Left ventricle myocardium inferior (tissue), 1 donor: ENCODE measurements around the gene FGF11. TPM values are rescaled to one million over a fixed set of nuclear protein-coding genes. Genes with fewer than 3 reads are reported as not detected.

ENCODE experiments used
- DNase-seq: peaks from one replicate; pipeline ENCODE4 v3.0.0-alpha.2; 2020
- H3K27ac ChIP-seq: fragments of 200-600 bp; replicated peaks from 2 replicates; pipeline ENCODE4 v1.8.0; 2021
- H3K27me3 ChIP-seq: fragments of 200-600 bp; 2 replicates; pipeline ENCODE4 v1.8.0; 2021; ENCODE audit warnings: low read depth
- H3K36me3 ChIP-seq: fragments of 200-600 bp; 2 replicates; pipeline ENCODE4 v1.8.0; 2021
- H3K4me1 ChIP-seq: fragments of 200-600 bp; 2 replicates; pipeline ENCODE4 v1.8.0; 2021
- H3K4me3 ChIP-seq: fragments of 200-600 bp; 2 replicates; pipeline ENCODE4 v1.8.0; 2021; ENCODE audit warnings: mild to moderate bottlenecking, moderate library complexity
- H3K9me3 ChIP-seq: fragments of 200-600 bp; replicated peaks from 2 replicates; pipeline ENCODE4 v1.8.0; 2021
- CTCF ChIP-seq: fragments of 200-600 bp; IDR thresholded peaks from 2 replicates; pipeline ENCODE4 v1.8.0; 2021; ENCODE audit warnings: antibody characterized with exemption, mild to moderate bottlenecking, borderline replicate concordance
- intact Hi-C: fragments of 100-400 bp; cut with micrococcal nuclease; formaldehyde crosslinking; loops from one replicate; pipeline ENCODE4 v1.11.0; 2022
- total RNA-seq: library from RNA; stranded (reverse); fragmentation: NEBNext Ultra II Directional; extraction: Animal tissue kit (Norgen Biotek cat#: 25700); gene quantifications from one replicate; pipeline ENCODE4 v1.2.1, GENCODE V29; 2021
- donor health status: DM: no; HTN: yes; CAD: no; lungs with severe emphysema.

FGF11 gene
- total RNA-seq, 1 donor from 2014 or later = 6.5 TPM

- TF ChIP-seq CTCF = no peak
- no peaks in the 10 kb centered on the region for H3K9me3 ChIP-seq
- H3K36me3 ChIP-seq = peaks cover 33% of the 10 kb centered on the region
- no peaks in the 10 kb centered on the region for H3K27me3 ChIP-seq
- DNase-seq = peak; percentile 33
- intact Hi-C loops = no loop called here
- peak overlapping the region; percentile 96 for H3K27ac ChIP-seq
- H3K4me1 ChIP-seq = peaks cover 43% of the 10 kb centered on the region
- peak overlapping the region; percentile 80 for H3K4me3 ChIP-seq
Observed at GRCh38 chr17:7393613-7394451, 45.5 kb upstream of the FGF11 start.

GRCh38 chr17:7394452-7395191 lies 44.7 kb upstream of the FGF11 start, which contains the start of gene PLSCR3:
TSS of gene PLSCR3 (minus strand) at chr17:7394525. CDS start at chr17:7394110, 415 bp downstream.
- peak within 1 kb of the TSS; percentile 96 for H3K27ac ChIP-seq
- peaks cover 25% of the 10 kb centered on the region for H3K36me3 ChIP-seq
- intact Hi-C loops = no loop called here
- DNase-seq = peak; percentile 91
- TF ChIP-seq CTCF = peak; percentile 52
- no peaks in the 10 kb centered on the region for H3K9me3 ChIP-seq
- peak within 1 kb of the TSS; percentile 80 for H3K4me3 ChIP-seq
- peaks cover 43% of the 10 kb centered on the region for H3K4me1 ChIP-seq
- H3K27me3 ChIP-seq = no peaks in the 10 kb centered on the region

GRCh38 chr17:7396147-7396546 lies 43.2 kb upstream of the FGF11 start:
- no peak for TF ChIP-seq CTCF
- no peaks in the 10 kb centered on the region for H3K9me3 ChIP-seq
- intact Hi-C loops = no loop called here
- H3K4me1 ChIP-seq = peaks cover 34% of the 10 kb centered on the region
- H3K4me3 ChIP-seq = no peak overlapping the region
- no peaks in the 10 kb centered on the region for H3K27me3 ChIP-seq
- H3K36me3 ChIP-seq = peaks cover 12% of the 10 kb centered on the region
- no peak overlapping the region for H3K27ac ChIP-seq
- no peak for DNase-seq

- intact Hi-C loops = no loop called here
- no peak for DNase-seq
- Histone ChIP-seq H3K4me3 (no peak overlapping the region), H3K27me3 (no peaks in the 10 kb centered on the region), H3K27ac (no peak overlapping the region), H3K9me3 (no peaks in the 10 kb centered on the region), H3K36me3 (no peaks in the 10 kb centered on the region), H3K4me1 (peaks cover 39% of the 10 kb centered on the region)
- no peak for TF ChIP-seq CTCF
Observed at GRCh38 chr17:7398612-7399011, 40.7 kb upstream of the FGF11 start.

- Histone ChIP-seq H3K27ac (peak overlapping the region; percentile 96), H3K4me1 (peaks cover 32% of the 10 kb centered on the region)
Observed at GRCh38 chr17:7403043-7403726, 36.1 kb upstream of the FGF11 start.

More at GRCh38 chr17:7403043-7403726, 36.1 kb upstream of the FGF11 start:
- Histone ChIP-seq H3K27me3 (no peaks in the 10 kb centered on the region), H3K36me3 (no peaks in the 10 kb centered on the region), H3K9me3 (no peaks in the 10 kb centered on the region), H3K4me3 (peak overlapping the region; percentile 78)
- TF ChIP-seq CTCF = no peak
- intact Hi-C loops = no loop called here
- DNase-seq = peak; percentile 80
